Measurements from ENCODE around the gene SLC15A4. TPM values are rescaled to one million over a fixed set of nuclear protein-coding genes. Genes with fewer than 3 reads are reported as not detected.

The SLC15A4 gene
- total RNA-seq, 1 experiment from 2014 or later, result 14.3 TPM

GRCh38 chr12:128787827-128788226 is 35.9 kb downstream of the SLC15A4 start:
- Histone ChIP-seq H3K4me3 (no peak overlapping the region), H3K9me2 (ENCODE audit: insufficient read depth) (no peaks in the 10 kb centered on the region), H3F3A (ENCODE audit: insufficient read depth, low read depth) (no peaks in the 10 kb centered on the region), H3K27ac (no peak overlapping the region), H3K36me3 (ENCODE audit: low read depth) (no peaks in the 10 kb centered on the region), H3K4me1 (replicated peaks; ENCODE audit: insufficient read depth) (no peaks in the 10 kb centered on the region), H2AFZ (no peak overlapping the region), H4K20me1 (ENCODE audit: insufficient read depth) (no peaks in the 10 kb centered on the region), H3K27me3 (ENCODE audit: insufficient read depth, low read depth) (no peaks in the 10 kb centered on the region), H3K4me2 (no peak overlapping the region), H3K79me2 (ENCODE audit: low read depth) (no peaks in the 10 kb centered on the region), H3K9me3 (ENCODE audit: insufficient read depth, low read depth) (no peaks in the 10 kb centered on the region)
- BruUV-seq (replicated peaks), result no TSS peak
- CTCF ChIA-PET, result no interaction called here
- POLR2A ChIA-PET (ENCODE audit: unreplicated experiment), result no interaction called here
- intact Hi-C loops (cut with micrococcal nuclease; ENCODE audit: unreplicated experiment), result no loop called here
- no peak for DNase-seq
- TF ChIP-seq EZH2 (IDR thresholded peaks at IDR 0.05; ENCODE audit: low read depth), result no peak
- TF ChIP-seq CTCF (conservative IDR thresholded peaks at IDR 0.05), result no peak

- no TSS peak for BruUV-seq (replicated peaks)
- POLR2A ChIA-PET (ENCODE audit: unreplicated experiment), result no interaction called here
Observed at GRCh38 chr12:128786741-128787391, 36.9 kb downstream of the SLC15A4 start.

GRCh38 chr12:128784030-128784760 is 39.6 kb downstream of the SLC15A4 start:
- intact Hi-C loops (cut with micrococcal nuclease; ENCODE audit: unreplicated experiment), result no loop called here

More at GRCh38 chr12:128786741-128787391, 36.9 kb downstream of the SLC15A4 start:
- no peak for DNase-seq
- Histone ChIP-seq H3K27me3 (ENCODE audit: insufficient read depth, low read depth) (no peaks in the 10 kb centered on the region), H3K79me2 (ENCODE audit: low read depth) (no peaks in the 10 kb centered on the region), H3K36me3 (ENCODE audit: low read depth) (no peaks in the 10 kb centered on the region), H4K20me1 (ENCODE audit: insufficient read depth) (no peaks in the 10 kb centered on the region), H3K9me2 (ENCODE audit: insufficient read depth) (no peaks in the 10 kb centered on the region), H3K4me1 (replicated peaks; ENCODE audit: insufficient read depth) (no peaks in the 10 kb centered on the region), H3K9me3 (ENCODE audit: insufficient read depth, low read depth) (no peaks in the 10 kb centered on the region), H2AFZ (no peak overlapping the region), H3K4me2 (no peak overlapping the region), H3K4me3 (no peak overlapping the region), H3F3A (ENCODE audit: insufficient read depth, low read depth) (no peaks in the 10 kb centered on the region), H3K27ac (no peak overlapping the region)
- TF ChIP-seq EZH2 (IDR thresholded peaks at IDR 0.05; ENCODE audit: low read depth), result no peak
- no peak for TF ChIP-seq CTCF (conservative IDR thresholded peaks at IDR 0.05)
- intact Hi-C loops (cut with micrococcal nuclease; ENCODE audit: unreplicated experiment), result no loop called here
- CTCF ChIA-PET, result no interaction called here

More at GRCh38 chr12:128784030-128784760, 39.6 kb downstream of the SLC15A4 start:
- H3K36me3 ChIP-seq (ENCODE audit: low read depth), result no peaks in the 10 kb centered on the region
- H3K4me1 ChIP-seq (replicated peaks; ENCODE audit: insufficient read depth), result no peaks in the 10 kb centered on the region
- H3K27me3 ChIP-seq (ENCODE audit: insufficient read depth, low read depth), result no peaks in the 10 kb centered on the region
- no peaks in the 10 kb centered on the region for H3K9me3 ChIP-seq (ENCODE audit: insufficient read depth, low read depth)
- BruUV-seq (replicated peaks), result no TSS peak
- H3K79me2 ChIP-seq (ENCODE audit: low read depth), result no peaks in the 10 kb centered on the region
- H3K4me2 ChIP-seq, result no peak overlapping the region
- no peaks in the 10 kb centered on the region for H3K9me2 ChIP-seq (ENCODE audit: insufficient read depth)
- DNase-seq, result no peak
- ChIA-PET CTCF (no interaction called here), POLR2A (ENCODE audit: unreplicated experiment) (no interaction called here)
- H3K4me3 ChIP-seq, result no peak overlapping the region
- H4K20me1 ChIP-seq (ENCODE audit: insufficient read depth), result no peaks in the 10 kb centered on the region
- H3F3A ChIP-seq (ENCODE audit: insufficient read depth, low read depth), result no peaks in the 10 kb centered on the region
- TF ChIP-seq EZH2 (IDR thresholded peaks at IDR 0.05; ENCODE audit: low read depth), result no peak
- TF ChIP-seq CTCF (conservative IDR thresholded peaks at IDR 0.05), result no peak
- H3K27ac ChIP-seq, result no peak overlapping the region
- H2AFZ ChIP-seq, result no peak overlapping the region
